Astrocyte (in vitro differentiated cells and primary cell): ENCODE data around the gene PRADC1. TPM values are rescaled to one million over a fixed set of nuclear protein-coding genes. Genes with fewer than 3 reads are reported as not detected.

Experiments used
- DNase-seq: peaks from one replicate; pipeline ENCODE4 v3.0.0-alpha.2; 2010; ENCODE audit warnings: low read depth
- FAIRE-seq: peaks from 2 replicates; lab custom pipeline; 2011; peaks lifted over from hg19 to GRCh38; lab: Jason Lieb, UNC
- H2AFZ ChIP-seq: 2 replicates; pipeline ENCODE4 v1.6.0; 2012; ENCODE audit warnings: low read depth, low read length, inconsistent platforms
- H3K27ac ChIP-seq: 2 replicates; pipeline ENCODE4 v1.5.1; 2011; ENCODE audit warnings: low read depth, low read length, inconsistent platforms
- H3K27me3 ChIP-seq: 2 replicates; pipeline ENCODE4 v1.6.0; 2011; ENCODE audit warnings: low read length, inconsistent platforms; ENCODE audit not compliant: insufficient read depth
- H3K36me3 ChIP-seq: 2 replicates; pipeline ENCODE4 v1.5.1; 2011; ENCODE audit warnings: low read length, inconsistent platforms; ENCODE audit not compliant: insufficient read depth
- H3K4me1 ChIP-seq: 2 replicates; pipeline ENCODE4 v1.5.1; 2011; ENCODE audit warnings: low read length, inconsistent platforms; ENCODE audit not compliant: insufficient read depth
- H3K4me2 ChIP-seq: 2 replicates; pipeline ENCODE4 v1.6.0; 2012; ENCODE audit warnings: low read length, inconsistent platforms
- H3K4me3 ChIP-seq: 2 replicates; pipeline ENCODE4 v1.5.1; 2011; ENCODE audit warnings: low read depth, mild to moderate bottlenecking, low read length, inconsistent platforms; ENCODE audit not compliant: insufficient read depth
- H3K79me2 ChIP-seq: 2 replicates; pipeline ENCODE4 v1.6.0; 2012; ENCODE audit warnings: mild to moderate bottlenecking, low read length, inconsistent platforms; ENCODE audit not compliant: insufficient read depth
- H3K9ac ChIP-seq: 2 replicates; pipeline ENCODE4 v1.6.0; 2012; ENCODE audit warnings: mild to moderate bottlenecking, low read length, inconsistent platforms
- H3K9me3 ChIP-seq: 2 replicates; pipeline ENCODE4 v1.5.1; 2012; ENCODE audit warnings: low read depth, mild to moderate bottlenecking, low read length, inconsistent platforms; ENCODE audit not compliant: insufficient read depth
- H4K20me1 ChIP-seq: 2 replicates; pipeline ENCODE4 v1.6.0; 2012; ENCODE audit warnings: low read length, inconsistent platforms; ENCODE audit not compliant: insufficient read depth
- H3K27ac Mint-ChIP-seq: one replicate; pipeline ENCODE4 v1.8.0; 2021; ENCODE audit warnings: mild to moderate bottlenecking, mixed read lengths; ENCODE audit not compliant: unreplicated experiment
- H3K27me3 Mint-ChIP-seq: one replicate; pipeline ENCODE4 v1.8.0; 2021; ENCODE audit warnings: low read depth, mixed read lengths; ENCODE audit not compliant: unreplicated experiment
- H3K36me3 Mint-ChIP-seq: one replicate; pipeline ENCODE4 v1.8.0; 2021; ENCODE audit warnings: low read depth, mixed read lengths; ENCODE audit not compliant: unreplicated experiment
- H3K4me1 Mint-ChIP-seq: one replicate; pipeline ENCODE4 v1.8.0; 2021; ENCODE audit warnings: low read depth, mixed read lengths; ENCODE audit not compliant: unreplicated experiment
- H3K4me3 Mint-ChIP-seq: one replicate; pipeline ENCODE4 v1.8.0; 2021; ENCODE audit warnings: mild to moderate bottlenecking, moderate library complexity, mixed read lengths; ENCODE audit not compliant: unreplicated experiment
- H3K9me3 Mint-ChIP-seq: one replicate; pipeline ENCODE4 v1.8.0; 2021; ENCODE audit warnings: mild to moderate bottlenecking, mixed read lengths; ENCODE audit not compliant: unreplicated experiment
- CTCF ChIP-seq: IDR thresholded peaks from 2 replicates; pipeline ENCODE4 v1.5.1; 2011; ENCODE audit warnings: low read depth, mild to moderate bottlenecking, inconsistent platforms, low read length, moderate library complexity; ENCODE audit not compliant: insufficient read depth
- EZH2 ChIP-seq: IDR thresholded peaks from 2 replicates; pipeline ENCODE4 v1.6.1; 2012; ENCODE audit warnings: mild to moderate bottlenecking, low read length, inconsistent platforms; ENCODE audit not compliant: insufficient read depth
- total RNA-seq: library from RNA; stranded (reverse); gene quantifications from 2 replicates; pipeline ENCODE4 v1.2.1, GENCODE V29; 2021

Gene PRADC1
- total RNA-seq, 1 donor from 2014 or later, result 13.1 TPM

GRCh38 chr2:73279852-73280251, 46.8 kb upstream of the PRADC1 start:
- peaks cover 2% of the 10 kb centered on the region for H3K27me3 Mint-ChIP-seq

GRCh38 chr2:73272270-73272669, 39.2 kb upstream of the PRADC1 start:
- no peak for FAIRE-seq
- no peak overlapping the region for H2AFZ ChIP-seq
- H3K27me3 ChIP-seq, result peaks cover 30% of the 10 kb centered on the region
- H3K9ac ChIP-seq, result no peak overlapping the region
- no peaks in the 10 kb centered on the region for H3K9me3 ChIP-seq
- Mint-ChIP-seq H3K27ac (no peak overlapping the region), H3K9me3 (peaks cover 4% of the 10 kb centered on the region), H3K27me3 (peaks cover 32% of the 10 kb centered on the region), H3K4me3 (no peak overlapping the region), H3K36me3 (peaks cover 15% of the 10 kb centered on the region), H3K4me1 (peaks cover 6% of the 10 kb centered on the region)
- no peak overlapping the region for H3K4me2 ChIP-seq
- peaks cover 30% of the 10 kb centered on the region for H4K20me1 ChIP-seq
- no peak overlapping the region for H3K27ac ChIP-seq
- H3K36me3 ChIP-seq, result no peaks in the 10 kb centered on the region
- H3K4me3 ChIP-seq, result no peak overlapping the region
- TF ChIP-seq EZH2, result no peak
- TF ChIP-seq CTCF, result no peak
- H3K79me2 ChIP-seq, result no peaks in the 10 kb centered on the region
- no peak for DNase-seq
- peaks cover 5% of the 10 kb centered on the region for H3K4me1 ChIP-seq

More at GRCh38 chr2:73279852-73280251, 46.8 kb upstream of the PRADC1 start:
- Histone ChIP-seq H3K9ac (no peak overlapping the region), H3K4me1 (peaks cover 4% of the 10 kb centered on the region), H3K27ac (no peak overlapping the region), H3K79me2 (no peaks in the 10 kb centered on the region), H3K4me3 (no peak overlapping the region), H3K4me2 (no peak overlapping the region), H3K9me3 (no peaks in the 10 kb centered on the region), H2AFZ (no peak overlapping the region), H3K27me3 (peaks cover under 1% of the 10 kb centered on the region), H3K36me3 (no peaks in the 10 kb centered on the region), H4K20me1 (peaks cover 22% of the 10 kb centered on the region)
- peak overlapping the region; percentile 24 for H3K4me3 Mint-ChIP-seq
- peaks cover 6% of the 10 kb centered on the region for H3K36me3 Mint-ChIP-seq
- FAIRE-seq, result no peak
- no peak for TF ChIP-seq CTCF
- no peak for TF ChIP-seq EZH2
- peaks cover 2% of the 10 kb centered on the region for H3K9me3 Mint-ChIP-seq
- H3K4me1 Mint-ChIP-seq, result no peaks in the 10 kb centered on the region
- no peak overlapping the region for H3K27ac Mint-ChIP-seq
- no peak for DNase-seq

GRCh38 chr2:73269686-73270465, 36.8 kb upstream of the PRADC1 start:
- no peak overlapping the region for H3K4me3 ChIP-seq
- DNase-seq, result no peak
- Mint-ChIP-seq H3K36me3 (peaks cover 19% of the 10 kb centered on the region), H3K4me1 (peaks cover 14% of the 10 kb centered on the region), H3K27me3 (peaks cover 39% of the 10 kb centered on the region), H3K27ac (no peak overlapping the region), H3K4me3 (peak overlapping the region; percentile 1), H3K9me3 (peaks cover 4% of the 10 kb centered on the region)
- H3K36me3 ChIP-seq, result no peaks in the 10 kb centered on the region
- peaks cover 38% of the 10 kb centered on the region for H4K20me1 ChIP-seq
- peaks cover 5% of the 10 kb centered on the region for H3K4me1 ChIP-seq
- no peak for FAIRE-seq
- peaks cover 34% of the 10 kb centered on the region for H3K27me3 ChIP-seq
- TF ChIP-seq EZH2, result no peak
- no peak for TF ChIP-seq CTCF
- H3K27ac ChIP-seq, result no peak overlapping the region
- H3K9me3 ChIP-seq, result no peaks in the 10 kb centered on the region
- no peaks in the 10 kb centered on the region for H3K79me2 ChIP-seq
- peak overlapping the region; percentile 74 for H3K4me2 ChIP-seq
- no peak overlapping the region for H3K9ac ChIP-seq
- H2AFZ ChIP-seq, result no peak overlapping the region
